ENCODE data around the gene PPFIA2.

DNA sequence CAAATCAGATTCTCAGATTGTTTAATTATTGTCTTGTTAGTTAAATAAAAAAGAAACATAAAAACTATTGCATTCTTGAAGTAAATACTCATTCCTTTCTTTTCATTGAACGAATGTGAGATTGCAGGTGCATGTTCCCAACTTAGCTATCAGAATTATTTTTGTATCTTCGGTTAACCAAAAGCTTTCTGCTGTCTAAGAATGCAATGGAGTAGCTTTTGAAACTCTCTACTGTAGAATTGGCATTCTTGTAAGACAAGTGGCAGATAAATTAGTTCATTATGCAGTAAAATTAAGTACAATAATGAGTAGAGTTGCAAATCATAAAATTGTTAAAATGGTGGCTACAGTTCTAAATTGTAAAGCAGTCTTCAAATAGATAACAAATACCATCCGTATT lies 383.2 kb downstream of the PPFIA2 start:
- TF ChIP-seq ARNTL (CRISPR knock-in tag; IDR thresholded peaks at IDR 0.05; ENCODE audit: borderline replicate concordance, low read depth) (no peak), CREB5 (CRISPR knock-in tag; IDR thresholded peaks at IDR 0.05; ENCODE audit: low read depth) (no peak), TOX (CRISPR knock-in tag; IDR thresholded peaks at IDR 0.05; ENCODE audit: borderline replicate concordance) (no peak), ZFP30 (CRISPR knock-in tag; IDR thresholded peaks at IDR 0.05) (no peak), TSHZ2 (CRISPR knock-in tag; IDR thresholded peaks at IDR 0.05) (no peak), CSDC2 (CRISPR knock-in tag; IDR thresholded peaks at IDR 0.05) (no peak)
